HG03025 (cell line): ENCODE data around the gene NOL4L.

Experiments used
- ATAC-seq: cut with Tn5 transposase; IDR thresholded peaks from one replicate; pipeline ENCODE4 v1.9.1; 2021; ENCODE audit warnings: mild to moderate bottlenecking, moderate library complexity; ENCODE audit not compliant: unreplicated experiment, low FRiP score

The NOL4L gene

DNA sequence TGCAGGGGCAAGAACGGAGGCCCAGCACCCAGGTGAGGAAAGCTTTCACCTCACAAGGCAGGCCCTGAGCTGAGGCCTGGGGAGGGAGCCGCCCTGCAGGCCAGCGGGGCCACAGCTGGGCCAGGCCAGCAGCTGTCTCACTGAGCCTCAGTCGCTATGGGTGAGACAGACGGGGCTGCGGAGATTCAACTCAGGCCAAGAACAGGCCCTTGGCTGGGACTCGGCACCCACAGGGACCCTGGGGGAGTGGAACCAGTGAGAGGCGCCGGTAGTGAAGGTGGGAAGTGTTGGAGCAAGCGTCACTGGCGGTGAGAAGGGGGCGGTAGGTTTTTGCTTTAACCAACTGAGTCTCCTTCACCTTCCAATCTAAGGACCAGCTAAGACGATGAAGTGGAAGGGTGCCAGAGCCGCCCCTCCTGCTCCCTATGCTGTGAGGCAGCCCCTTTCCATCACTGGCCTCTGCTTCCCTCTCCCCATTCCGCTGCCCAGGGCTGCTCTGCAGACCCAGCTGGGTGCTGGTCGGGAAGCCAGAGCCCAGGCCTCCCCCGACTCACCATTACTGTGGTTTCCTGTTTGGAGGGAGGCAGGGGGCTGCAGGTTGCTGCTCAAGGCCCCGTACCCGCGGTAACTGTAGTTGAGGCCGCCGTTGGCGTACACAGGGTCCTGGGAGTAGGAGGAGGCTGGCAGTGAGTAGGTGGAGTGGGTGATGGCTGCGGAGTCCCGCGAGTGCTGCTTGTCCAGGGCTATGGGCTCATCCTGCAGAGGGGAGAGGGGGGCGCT, 133.3 kb downstream of the NOL4L start:
- no peak for ATAC-seq

DNA sequence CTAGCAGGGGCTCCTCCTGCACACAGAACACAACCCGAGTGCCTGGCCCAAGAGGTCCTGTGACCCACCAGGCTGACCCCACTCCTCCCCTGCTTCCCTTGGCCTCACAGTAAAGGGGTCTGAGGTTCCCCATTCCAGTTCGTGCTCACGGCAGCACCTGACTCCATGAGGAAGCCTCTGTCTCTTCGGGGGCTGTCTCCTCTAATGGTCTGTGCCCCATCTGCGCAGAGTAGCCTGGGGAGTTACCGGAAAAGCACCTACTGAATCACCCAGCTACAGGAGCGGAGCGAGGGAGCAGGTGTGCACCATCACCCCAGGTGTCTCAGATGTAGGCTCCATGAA, 133.8 kb downstream of the NOL4L start:
- no peak for ATAC-seq

DNA sequence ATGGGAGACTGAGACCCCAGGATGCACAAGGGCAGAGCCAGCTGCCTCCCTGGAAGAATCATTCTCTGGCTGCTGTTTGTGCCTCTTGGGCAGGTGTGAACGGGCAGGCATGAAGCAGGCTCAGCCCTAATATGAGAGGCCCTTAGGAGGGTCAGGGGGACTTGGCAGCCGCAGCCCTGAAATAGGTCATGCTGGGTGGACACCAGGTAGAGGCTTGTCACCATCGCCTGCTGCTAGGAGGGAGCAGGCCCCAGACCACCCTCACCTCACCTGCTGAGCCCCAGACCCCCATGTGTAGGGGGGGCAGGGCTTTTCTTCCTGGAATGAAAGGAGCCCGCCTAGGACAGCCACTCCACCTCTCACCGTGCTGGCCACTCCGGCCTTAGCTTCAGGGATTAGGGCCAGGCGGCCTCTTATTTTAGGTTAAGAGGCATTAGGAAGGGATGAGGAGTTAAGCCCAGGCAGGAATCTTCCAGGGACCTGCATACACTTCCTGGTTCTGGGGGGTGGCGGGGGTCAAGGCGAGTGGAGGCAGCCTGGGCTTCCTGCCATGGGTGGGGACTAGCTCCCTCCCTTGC, 134.6 kb downstream of the NOL4L start:
- no peak for ATAC-seq

DNA sequence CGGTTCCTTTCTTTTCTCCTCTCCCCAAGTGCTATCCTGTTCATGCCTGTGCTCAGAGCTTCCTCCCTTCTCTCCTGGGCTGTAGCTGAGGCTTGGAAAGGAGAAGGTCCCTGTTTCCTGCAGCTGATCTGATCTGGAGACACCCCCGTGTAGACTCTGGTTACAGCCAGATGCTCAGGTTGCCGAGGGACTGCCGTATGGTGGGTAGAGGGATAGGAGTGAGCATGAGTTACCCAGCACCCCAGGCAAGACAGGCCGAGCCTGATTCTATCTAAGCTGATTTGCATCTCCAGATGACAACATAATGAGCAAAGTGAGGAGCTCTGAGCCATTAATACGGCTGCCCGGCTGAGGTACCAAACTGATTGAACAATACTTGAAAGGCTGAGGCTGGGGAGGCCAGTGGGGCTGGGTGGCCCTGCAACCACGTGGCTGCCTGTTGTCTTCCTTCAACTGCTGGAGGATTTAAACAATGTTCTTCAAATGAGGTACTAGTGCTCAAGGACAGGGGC, 135.2 kb downstream of the NOL4L start:
- ATAC-seq: no peak

DNA sequence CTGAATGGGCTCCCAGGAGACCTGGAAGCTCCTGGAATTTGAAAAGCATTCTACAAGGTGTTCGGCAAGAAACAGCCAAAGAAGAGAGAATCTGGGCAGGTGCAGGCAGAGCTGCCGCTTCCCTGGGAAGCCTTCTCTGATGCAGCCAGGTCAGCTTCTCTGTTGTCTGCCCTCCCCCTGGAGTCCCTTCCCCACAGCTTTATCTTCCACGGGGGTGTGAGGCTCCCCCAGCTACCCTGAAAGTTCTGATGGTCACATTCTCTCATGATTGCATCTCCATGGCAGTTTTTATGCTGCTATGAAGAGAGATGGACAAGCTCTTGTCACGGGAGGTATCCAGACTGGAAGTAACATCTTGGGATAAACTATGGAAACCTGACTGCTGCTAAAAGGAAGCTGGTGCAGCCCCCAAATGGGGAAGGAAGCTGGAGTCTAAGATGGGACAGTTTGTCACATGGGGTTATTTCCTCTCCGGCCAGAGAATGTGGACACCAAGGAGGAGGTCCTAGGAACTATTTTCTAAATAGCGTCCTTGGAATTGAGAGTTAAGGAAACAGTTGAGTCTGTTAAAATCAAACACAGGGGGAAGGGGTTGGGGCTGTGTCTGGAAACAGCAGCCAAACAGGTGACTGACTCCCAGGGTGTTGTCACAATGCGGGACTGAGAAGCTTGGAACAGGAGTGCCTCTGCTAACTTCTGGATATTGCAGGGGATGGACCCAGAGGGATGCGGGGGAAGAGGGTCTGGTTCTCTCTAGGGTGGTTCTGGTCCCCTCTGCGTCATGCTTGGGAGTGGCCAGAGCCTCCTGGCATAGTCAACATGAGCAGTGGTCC, 135.9 kb downstream of the NOL4L start:
- no peak for ATAC-seq

- ATAC-seq: no peak
Measured at GRCh38 chr20:32448306-32449056, 136.7 kb downstream of the NOL4L start.

DNA sequence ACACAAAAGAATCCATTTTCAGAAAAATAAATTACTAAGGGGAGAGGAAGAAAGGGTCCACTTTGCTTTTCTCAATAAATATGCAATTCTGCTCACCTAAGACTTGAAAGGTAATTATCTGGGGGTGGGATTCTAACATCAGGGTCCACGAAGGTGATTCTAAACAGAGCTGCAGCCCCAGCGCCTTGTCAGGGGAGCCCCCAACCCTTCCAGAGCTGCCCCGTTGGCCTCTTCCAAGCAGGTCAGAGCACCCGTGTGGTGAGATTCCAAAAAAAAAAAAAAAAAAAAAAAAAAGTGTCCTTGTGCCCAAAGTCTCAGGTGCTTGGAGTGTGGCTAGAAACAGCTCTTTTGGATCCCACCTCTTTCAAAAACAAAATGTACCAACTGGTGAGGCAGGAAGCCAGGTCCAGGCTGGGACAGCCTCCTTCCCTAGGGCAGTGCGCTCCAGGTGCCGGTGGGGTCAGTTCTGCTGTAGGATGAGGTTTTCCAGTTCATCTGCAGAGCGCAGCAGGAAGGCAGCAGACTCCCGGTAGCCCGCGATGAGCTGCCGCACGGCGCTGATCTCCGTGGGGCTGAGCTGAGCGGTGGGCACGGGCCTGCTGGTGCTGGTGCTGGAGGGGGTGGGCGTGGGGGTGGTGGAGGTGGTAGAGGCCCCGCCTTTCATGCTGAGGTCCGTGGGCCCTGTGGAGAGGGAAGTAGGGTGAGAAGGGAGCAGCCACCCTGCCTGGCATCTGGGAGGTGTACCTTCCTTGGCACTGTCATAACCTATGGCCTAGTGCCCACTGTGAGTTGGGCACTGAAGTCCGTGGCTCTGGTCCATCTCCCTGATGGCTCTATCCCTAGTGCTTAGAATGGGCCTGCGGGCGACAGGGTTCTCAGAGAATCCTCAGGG, 137.8 kb downstream of the NOL4L start:
- no peak for ATAC-seq

- no peak for ATAC-seq
Measured at GRCh38 chr20:32446301-32447100, 138.6 kb downstream of the NOL4L start.

DNA sequence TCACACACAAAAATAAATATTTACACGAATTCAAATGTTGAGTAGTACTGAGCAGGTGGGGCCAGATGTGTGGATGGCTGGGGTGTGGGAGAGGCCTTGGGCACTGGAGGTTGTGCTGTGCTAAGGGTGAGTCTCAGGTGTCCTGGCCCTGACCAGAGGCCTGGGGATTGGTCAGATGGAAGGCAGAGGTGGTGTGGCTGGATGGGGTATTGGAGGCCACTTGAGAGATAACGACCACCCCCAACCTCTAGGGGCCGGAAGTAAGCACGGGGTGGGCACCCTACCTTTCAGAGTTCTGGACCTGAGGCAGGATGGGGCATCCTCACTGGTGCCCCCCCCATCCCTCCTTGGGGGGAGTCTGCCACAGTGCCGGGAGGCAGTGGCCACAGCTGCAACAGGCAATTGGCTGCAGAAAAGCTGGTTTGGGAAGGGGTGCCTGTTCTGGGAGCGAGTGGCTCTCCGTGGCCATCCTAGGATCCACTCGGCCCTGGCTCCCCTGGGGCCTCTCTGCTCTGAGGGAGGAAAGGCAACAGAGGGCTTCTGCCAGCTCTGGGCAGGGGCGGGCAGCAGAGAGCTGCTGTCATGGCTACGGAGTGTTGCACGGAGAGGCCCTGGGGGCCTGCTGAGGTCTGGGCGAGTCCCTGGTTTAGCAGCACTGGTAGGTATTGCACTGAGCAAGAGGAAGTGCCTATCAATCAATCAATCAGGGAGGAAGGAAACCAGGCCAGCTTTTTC, 139.4 kb downstream of the NOL4L start:
- ATAC-seq: no peak

DNA sequence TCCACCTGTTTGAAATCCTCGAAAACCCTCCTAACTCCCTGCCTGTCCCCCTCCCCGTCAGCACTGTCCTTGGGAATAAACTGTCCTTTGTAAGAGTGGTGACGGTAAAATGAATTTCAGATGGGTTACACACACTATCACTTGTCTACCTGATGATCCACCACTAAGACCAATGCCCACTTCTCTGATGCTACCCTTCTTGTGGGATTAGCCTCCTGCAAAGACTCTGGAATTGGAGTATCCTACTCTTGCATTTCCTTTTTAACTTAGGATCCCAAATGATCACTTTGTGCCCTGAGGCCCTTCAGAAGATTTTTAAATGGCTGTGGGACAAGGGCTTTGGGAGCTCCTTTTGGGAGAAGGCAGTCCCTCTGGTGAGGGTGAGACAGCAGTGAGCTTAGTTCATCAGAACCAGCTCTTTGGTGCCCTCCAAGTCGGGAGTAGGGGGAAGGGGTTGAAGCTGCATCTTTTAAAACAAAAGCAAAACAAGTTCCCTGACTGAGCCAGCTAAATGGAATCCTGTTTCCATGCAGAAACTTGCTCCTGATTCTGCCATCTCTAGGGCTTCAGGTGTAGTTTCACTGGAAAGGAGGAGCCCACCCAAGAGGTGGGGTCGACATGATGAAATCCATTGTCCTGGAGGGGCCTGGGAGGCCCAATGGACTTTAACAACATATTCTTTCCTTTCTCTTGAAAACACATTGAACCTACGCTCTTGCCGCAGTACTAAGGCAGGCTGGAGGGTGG, 140.5 kb downstream of the NOL4L start:
- ATAC-seq: no peak

GRCh38 chr20:32443386-32443974, 141.7 kb downstream of the NOL4L start:
- ATAC-seq: no peak

- ATAC-seq: no peak
Measured at GRCh38 chr20:32442630-32443373, 142.3 kb downstream of the NOL4L start.

GRCh38 chr20:32441638-32442037, 143.5 kb downstream of the NOL4L start:
- ATAC-seq: no peak

DNA sequence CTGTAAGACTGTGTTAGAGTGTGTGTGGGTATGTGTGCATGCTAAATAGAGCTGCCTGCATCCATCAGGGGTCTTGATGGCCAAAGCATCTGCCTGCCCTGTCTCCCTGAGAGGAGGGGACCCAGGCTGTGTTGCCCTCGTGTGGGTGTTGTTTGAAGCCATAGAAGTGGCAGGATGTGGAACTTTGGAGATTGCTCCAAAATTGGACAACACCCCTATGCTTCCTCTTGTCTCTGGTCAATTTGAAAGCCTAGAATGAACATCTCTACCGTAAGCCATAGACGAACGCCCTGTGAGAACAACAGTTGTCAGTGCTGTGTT, 144.4 kb downstream of the NOL4L start:
- no peak for ATAC-seq

- no peak for ATAC-seq
Measured at GRCh38 chr20:32440069-32440757, 144.9 kb downstream of the NOL4L start.
